ENCODE measurements around the gene GOLGA8R.
"Not testable (repeated sequence)": the region's sequence is repeated elsewhere in the genome, so short reads cannot be mapped to it uniquely, and the experiment has no call there.

Gene GOLGA8R

GRCh38 chr15:30414160-30414559 lies at the start of gene GOLGA8R:
TSS of gene GOLGA8R (minus strand) at chr15:30414260. CDS start at chr15:30414162, 98 bp downstream.
- not testable (repeated sequence) for DNase-seq (ENCODE audit: low read depth)

GRCh38 chr15:30463849-30464248 lies 49.8 kb upstream of the GOLGA8R start:
- DNase-seq (ENCODE audit: low read depth), result not testable (repeated sequence)

- not testable (repeated sequence) for DNase-seq (ENCODE audit: low read depth)
Measured at GRCh38 chr15:30462176-30462575, 48.1 kb upstream of the GOLGA8R start.

GRCh38 chr15:30452702-30453101 lies 38.6 kb upstream of the GOLGA8R start:
- DNase-seq (ENCODE audit: low read depth), result not testable (repeated sequence)

GRCh38 chr15:30438348-30438747 lies 24.3 kb upstream of the GOLGA8R start:
- DNase-seq (ENCODE audit: low read depth), result not testable (repeated sequence)

GRCh38 chr15:30435878-30436277 lies 21.8 kb upstream of the GOLGA8R start:
- not testable (repeated sequence) for DNase-seq (ENCODE audit: low read depth)

- not testable (repeated sequence) for DNase-seq (ENCODE audit: low read depth)
Measured at GRCh38 chr15:30420723-30421122, 6.7 kb upstream of the GOLGA8R start.

GRCh38 chr15:30407636-30408035 lies 6.4 kb downstream of the GOLGA8R start:
- DNase-seq (ENCODE audit: low read depth), result peak; percentile 0

- not testable (repeated sequence) for DNase-seq (ENCODE audit: low read depth)
Measured at GRCh38 chr15:30398988-30399387, 15.1 kb downstream of the GOLGA8R start.

- DNase-seq (ENCODE audit: low read depth), result not testable (repeated sequence)
Measured at GRCh38 chr15:30393664-30393991, 20.4 kb downstream of the GOLGA8R start.

GRCh38 chr15:30392766-30393663 lies 21.0 kb downstream of the GOLGA8R start, which contains the start of gene CHRFAM7A:
TSS of gene CHRFAM7A (minus strand) at chr15:30393540. CDS start at chr15:30383351, 10,189 bp downstream.
- not testable (repeated sequence) for DNase-seq (ENCODE audit: low read depth)

- not testable (repeated sequence) for DNase-seq (ENCODE audit: low read depth)
Measured at GRCh38 chr15:30386318-30386887, 27.7 kb downstream of the GOLGA8R start.

- DNase-seq (ENCODE audit: low read depth), result not testable (repeated sequence)
Measured at GRCh38 chr15:30377082-30377413, 37.0 kb downstream of the GOLGA8R start.

GRCh38 chr15:30376375-30377081 lies 37.5 kb downstream of the GOLGA8R start:
- not testable (repeated sequence) for DNase-seq (ENCODE audit: low read depth)

- DNase-seq (ENCODE audit: low read depth), result not testable (repeated sequence)
Measured at GRCh38 chr15:30375872-30376271, 38.2 kb downstream of the GOLGA8R start.

- DNase-seq (ENCODE audit: low read depth), result not testable (repeated sequence)
Measured at GRCh38 chr15:30374862-30375261, 39.2 kb downstream of the GOLGA8R start.

GRCh38 chr15:30368271-30368670 lies 45.8 kb downstream of the GOLGA8R start:
- not testable (repeated sequence) for DNase-seq (ENCODE audit: low read depth)

- not testable (repeated sequence) for DNase-seq (ENCODE audit: low read depth)
Measured at GRCh38 chr15:30367246-30367645, 46.8 kb downstream of the GOLGA8R start.

GRCh38 chr15:30361404-30361803 lies 52.7 kb downstream of the GOLGA8R start:
- not testable (repeated sequence) for DNase-seq (ENCODE audit: low read depth)

GRCh38 chr15:30360990-30361389 lies 53.1 kb downstream of the GOLGA8R start:
- DNase-seq (ENCODE audit: low read depth), result not testable (repeated sequence)

- DNase-seq (ENCODE audit: low read depth), result not testable (repeated sequence)
Measured at GRCh38 chr15:30355043-30355442, 59.0 kb downstream of the GOLGA8R start.

Data from iris pigment epithelial cell (primary cell).